Muscle of arm (tissue), 12 donors: ENCODE data around the gene ENPP1. TPM values are rescaled to one million over a fixed set of nuclear protein-coding genes. Genes with fewer than 3 reads are reported as not detected.
"Not testable (repeated sequence)": the region's sequence is repeated elsewhere in the genome, so short reads cannot be mapped to it uniquely, and the experiment has no call there.

Source experiments
- DNase-seq: peaks from one replicate; pipeline ENCODE4 v3.0.0-alpha.2; 2013
- polyA plus RNA-seq, 12 donors: library from polyadenylated mRNA; unstranded; fragments of 120-200 nt; gene quantifications; one replicate each; pipeline ENCODE4 v1.2.1, GENCODE V29; 2013; ENCODE audit not compliant: insufficient read length in 12 of 12

ENPP1 gene
- polyA plus RNA-seq, 12 donors: 13.1 to 92.7 (median 20.0) TPM

GRCh38 chr6:131914967-131915751 lies 107.3 kb downstream of the ENPP1 start:
- peak; percentile 77 for DNase-seq

- not testable (repeated sequence) for DNase-seq
Measured at GRCh38 chr6:131916091-131916796, 108.4 kb downstream of the ENPP1 start.

GRCh38 chr6:131916847-131917246 lies 109.0 kb downstream of the ENPP1 start:
- DNase-seq: no peak

- DNase-seq: no peak
Measured at GRCh38 chr6:131917318-131917717, 109.5 kb downstream of the ENPP1 start.

- no peak for DNase-seq
Measured at GRCh38 chr6:131917763-131918649, 110.2 kb downstream of the ENPP1 start.

GRCh38 chr6:131918650-131919355 lies 111.0 kb downstream of the ENPP1 start:
- no peak for DNase-seq

GRCh38 chr6:131920656-131921055 lies 112.8 kb downstream of the ENPP1 start:
- no peak for DNase-seq

GRCh38 chr6:131923356-131923755 lies 115.5 kb downstream of the ENPP1 start:
- no peak for DNase-seq

GRCh38 chr6:131924881-131925474 lies 117.2 kb downstream of the ENPP1 start:
- DNase-seq: peak; percentile 51

GRCh38 chr6:131929264-131929663 lies 121.4 kb downstream of the ENPP1 start:
- no peak for DNase-seq

GRCh38 chr6:131929976-131930375 lies 122.2 kb downstream of the ENPP1 start:
- DNase-seq: no peak

- no peak for DNase-seq
Measured at GRCh38 chr6:131931063-131931750, 123.4 kb downstream of the ENPP1 start.

GRCh38 chr6:131936156-131936555 lies 128.3 kb downstream of the ENPP1 start:
- DNase-seq: no peak

- DNase-seq: peak; percentile 71
Measured at GRCh38 chr6:131937226-131937625, 129.4 kb downstream of the ENPP1 start.

- no peak for DNase-seq
Measured at GRCh38 chr6:131937703-131938631, 130.1 kb downstream of the ENPP1 start.
